Loucy (cell line): ENCODE measurements around the gene SCMH1.

Experiments
- H2AFZ ChIP-seq: fragments of 200-600 bp; sonication (generic); 2 replicates; pipeline ENCODE4 v1.6.0; 2016; ENCODE audit warnings: antibody characterized with exemption, mild to moderate bottlenecking, low read length, moderate library complexity
- H3F3A ChIP-seq: fragments of 200-600 bp; 2 replicates; pipeline ENCODE4 v1.6.0; 2016; ENCODE audit warnings: antibody characterized with exemption, low read depth, mild to moderate bottlenecking
- H3K27me3 ChIP-seq: fragments of 200-600 bp; sonication (generic); 2 replicates; pipeline ENCODE4 v1.6.1; 2014; ENCODE audit warnings: low read length, mild to moderate bottlenecking; ENCODE audit not compliant: insufficient read depth, poor library complexity, severe bottlenecking
- H3K36me3 ChIP-seq: fragments of 200-600 bp; sonication (generic); 2 replicates; pipeline ENCODE4 v1.6.1; 2016; ENCODE audit warnings: low read length; ENCODE audit not compliant: insufficient read depth
- H3K4me1 ChIP-seq: fragments of 200-600 bp; sonication (generic); 2 replicates; pipeline ENCODE4 v1.5.1; 2014; ENCODE audit warnings: low read length, mild to moderate bottlenecking; ENCODE audit not compliant: insufficient read depth, poor library complexity, severe bottlenecking
- H3K4me2 ChIP-seq: fragments of 200-600 bp; sonication (generic); 2 replicates; pipeline ENCODE4 v1.6.0; 2014; ENCODE audit warnings: antibody characterized with exemption, low read length, low read depth, mild to moderate bottlenecking; ENCODE audit not compliant: poor library complexity, severe bottlenecking
- H3K4me3 ChIP-seq: fragments of 200-600 bp; sonication (generic); 2 replicates; pipeline ENCODE4 v1.5.1; 2014; ENCODE audit warnings: low read length, mild to moderate bottlenecking, mixed read lengths; ENCODE audit not compliant: poor library complexity, severe bottlenecking
- H3K79me2 ChIP-seq: fragments of 200-600 bp; sonication (generic); 2 replicates; pipeline ENCODE4 v1.6.1; 2014; ENCODE audit warnings: low read length; ENCODE audit not compliant: insufficient read depth
- H3K9ac ChIP-seq: fragments of 200-600 bp; sonication (generic); 2 replicates; pipeline ENCODE4 v1.6.0; 2014; ENCODE audit warnings: mild to moderate bottlenecking, low read depth, low read length, moderate library complexity; ENCODE audit not compliant: poor library complexity, severe bottlenecking
- H3K9me2 ChIP-seq: fragments of 200-600 bp; sonication (generic); replicated peaks from 2 replicates; pipeline ENCODE4 v1.6.1; 2016; ENCODE audit warnings: low read depth, low read length, mixed read lengths
- H3K9me3 ChIP-seq: fragments of 200-600 bp; sonication (generic); 2 replicates; pipeline ENCODE4 v1.6.1; 2014; ENCODE audit warnings: mild to moderate bottlenecking, antibody characterized with exemption, low read length, low read depth; ENCODE audit not compliant: insufficient read depth
- H4K20me1 ChIP-seq: fragments of 200-600 bp; sonication (generic); 2 replicates; pipeline ENCODE4 v1.6.0; 2014; ENCODE audit warnings: antibody characterized with exemption, low read length, mild to moderate bottlenecking; ENCODE audit not compliant: insufficient read depth, poor library complexity, severe bottlenecking
- CTCF ChIP-seq: fragments of 200-600 bp; sonication (generic); conservative IDR thresholded peaks from 2 replicates; pipeline ENCODE4 v1.5.1; 2014; ENCODE audit warnings: mild to moderate bottlenecking, antibody characterized with exemption, low read length
- EZH2phosphoT487 ChIP-seq: fragments of 200-600 bp; IDR thresholded peaks from 2 replicates; pipeline ENCODE4 v1.6.1; 2018; ENCODE audit warnings: antibody characterized with exemption, mild to moderate bottlenecking, moderate library complexity, borderline replicate concordance

SCMH1 gene

DNA sequence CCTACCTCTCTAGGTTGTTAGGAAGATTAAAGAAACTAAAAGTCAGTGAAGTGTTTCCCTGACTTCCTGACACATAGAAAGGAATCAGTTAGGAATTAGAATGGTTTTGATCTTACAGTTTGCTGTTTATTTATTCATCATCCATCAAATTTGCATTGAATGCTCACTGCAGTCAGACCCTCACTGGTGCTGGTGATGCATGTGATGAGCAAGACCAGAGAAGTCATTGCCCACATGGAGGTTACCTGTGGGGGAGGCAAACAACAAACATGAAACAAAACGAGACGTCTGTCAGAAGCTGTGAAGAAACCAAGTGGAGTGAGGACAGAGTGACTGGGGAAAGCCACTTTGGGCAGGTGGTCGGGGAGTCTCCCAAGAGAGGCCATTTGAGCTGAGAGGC is 256.2 kb downstream of the SCMH1 start:
- peaks cover 68% of the 10 kb centered on the region for H3K4me1 ChIP-seq
- H3K4me3 ChIP-seq: no peak overlapping the region
- H3K9me2 ChIP-seq: no peaks in the 10 kb centered on the region
- H3K27me3 ChIP-seq: no peaks in the 10 kb centered on the region
- peaks cover 75% of the 10 kb centered on the region for H3K36me3 ChIP-seq
- H4K20me1 ChIP-seq: peaks cover 57% of the 10 kb centered on the region
- TF ChIP-seq EZH2phosphoT487 (no peak), CTCF (no peak)
- peak overlapping the region; percentile 99 for H3K4me2 ChIP-seq
- no peak overlapping the region for H2AFZ ChIP-seq
- H3K9me3 ChIP-seq: no peaks in the 10 kb centered on the region
- H3K79me2 ChIP-seq: peaks cover 72% of the 10 kb centered on the region
- no peaks in the 10 kb centered on the region for H3F3A ChIP-seq
- H3K9ac ChIP-seq: no peak overlapping the region

- no peaks in the 10 kb centered on the region for H3F3A ChIP-seq
- no peaks in the 10 kb centered on the region for H3K9me3 ChIP-seq
- no peak for TF ChIP-seq CTCF
- TF ChIP-seq EZH2phosphoT487: no peak
- no peaks in the 10 kb centered on the region for H3K27me3 ChIP-seq
- no peak overlapping the region for H3K4me3 ChIP-seq
- H4K20me1 ChIP-seq: peaks cover 60% of the 10 kb centered on the region
- H3K9me2 ChIP-seq: no peaks in the 10 kb centered on the region
- H3K79me2 ChIP-seq: peaks cover 79% of the 10 kb centered on the region
- H2AFZ ChIP-seq: no peak overlapping the region
- H3K9ac ChIP-seq: no peak overlapping the region
- H3K4me1 ChIP-seq: peaks cover 70% of the 10 kb centered on the region
- peak overlapping the region; percentile 99 for H3K4me2 ChIP-seq
- H3K36me3 ChIP-seq: peaks cover 67% of the 10 kb centered on the region
These were observed 256.9 kb downstream of the SCMH1 start for GRCh38 chr1:40985161-40985560.

DNA sequence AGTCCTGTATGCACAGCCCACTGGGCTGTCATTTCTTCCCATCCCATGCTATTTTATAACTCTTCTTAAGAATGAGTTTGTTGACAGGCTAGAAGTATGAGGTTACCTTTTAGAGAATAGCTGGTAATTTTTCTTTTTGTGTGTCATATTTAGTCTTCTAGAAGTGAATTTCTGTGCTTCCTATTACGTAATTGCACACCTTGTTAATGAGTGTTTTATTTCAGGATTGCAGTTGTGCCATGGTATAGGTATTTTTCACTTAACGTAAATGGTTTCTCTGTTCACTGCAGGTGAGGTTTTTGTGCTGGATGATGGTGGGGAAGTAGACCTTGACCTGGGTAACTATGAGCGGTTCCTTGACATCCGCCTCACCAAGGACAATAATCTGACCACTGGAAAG is 257.6 kb downstream of the SCMH1 start:
- H3K4me3 ChIP-seq: peak overlapping the region; percentile 80
- TF ChIP-seq EZH2phosphoT487 (no peak), CTCF (no peak)
- peaks cover 82% of the 10 kb centered on the region for H3K79me2 ChIP-seq
- H3K9ac ChIP-seq: peak overlapping the region; percentile 96
- H3K9me3 ChIP-seq: no peaks in the 10 kb centered on the region
- peak overlapping the region; percentile 99 for H3K4me2 ChIP-seq
- no peaks in the 10 kb centered on the region for H3F3A ChIP-seq
- peaks cover 61% of the 10 kb centered on the region for H3K36me3 ChIP-seq
- H3K4me1 ChIP-seq: peaks cover 70% of the 10 kb centered on the region
- no peak overlapping the region for H2AFZ ChIP-seq
- peaks cover 60% of the 10 kb centered on the region for H4K20me1 ChIP-seq
- H3K27me3 ChIP-seq: no peaks in the 10 kb centered on the region
- no peaks in the 10 kb centered on the region for H3K9me2 ChIP-seq
